Right atrium auricular region (tissue), 2 donors: ENCODE results near the gene RNF103. TPM values are rescaled to one million over a fixed set of nuclear protein-coding genes. Genes with fewer than 3 reads are reported as not detected.

Source experiments
- DNase-seq: peaks from one replicate; pipeline ENCODE4 v3.0.0-alpha.2; 2019; ENCODE audit warnings: low spot score
- H3K27ac ChIP-seq, 2 donors: fragments of 200-600 bp; sonication (generic); 1 replicate in 1 of 2; 2 replicates in 1 of 2; pipeline ENCODE4 v1.5.1; 2016 to 2019
- H3K27me3 ChIP-seq, 2 donors: fragments of 200-600 bp; sonication (generic); one replicate each; pipeline versions ENCODE4 v1.5.1 to v1.6.0; 2017 to 2019
- H3K36me3 ChIP-seq: fragments of 200-600 bp; sonication (generic); one replicate; pipeline ENCODE4 v1.5.1; 2016
- H3K4me1 ChIP-seq, 2 donors: fragments of 200-600 bp; sonication (generic); one replicate each; pipeline versions ENCODE4 v1.5.1 to v1.6.0; 2017 to 2019
- H3K4me3 ChIP-seq, 2 donors: fragments of 200-600 bp; sonication (generic); 1 replicate in 1 of 2; 2 replicates in 1 of 2; pipeline ENCODE4 v1.5.1; 2017 to 2019; ENCODE audit warnings: mild to moderate bottlenecking in 1 of 2, moderate library complexity in 1 of 2
- H3K9me3 ChIP-seq, 2 donors: fragments of 200-600 bp; sonication (generic); one replicate each; pipeline ENCODE4 v1.5.1; 2019
- total RNA-seq, 2 donors: library from RNA; depleted of rRNA; stranded (reverse); fragments of >200 nt; gene quantifications; one replicate each; pipeline ENCODE4 v1.1.0, GENCODE V29; 2016
- TF ChIP-seq, protein P1 (sequence below), 2 donors: fragments of 200-600 bp; sonication (generic); IDR thresholded peaks; one replicate each; pipeline ENCODE4 v1.5.1; 2019; ENCODE audit warnings: antibody characterized with exemption in 2 of 2

The RNF103 gene
- total RNA-seq, 2 donors from 2014 or later = 45.3 to 61.6 TPM

DNA sequence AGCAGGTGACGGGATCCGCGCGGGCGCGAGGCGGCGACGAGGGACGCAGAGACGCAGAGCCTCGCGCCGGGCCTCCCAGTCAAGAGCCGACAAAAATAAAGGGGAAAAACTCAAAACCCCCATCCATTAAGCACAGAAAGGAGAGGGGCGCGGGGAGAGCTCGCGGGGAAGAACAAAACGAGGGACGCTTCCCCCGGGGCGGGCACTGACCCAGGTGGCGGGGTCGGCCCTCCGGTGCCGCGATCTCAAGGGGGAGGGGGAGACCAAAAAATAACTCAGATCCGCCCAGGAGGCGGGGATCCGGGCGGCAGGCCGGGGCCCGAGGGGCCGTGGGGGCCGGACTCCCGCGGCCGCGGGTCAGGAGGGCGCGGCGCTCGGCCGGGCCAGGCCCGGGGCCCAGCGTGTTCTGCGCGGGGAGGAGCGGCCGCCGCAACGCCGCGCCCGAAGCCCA, 597 bp downstream of the RNF103 start:
- H3K27me3 ChIP-seq = no peaks in the 10 kb centered on the region
- DNase-seq = no peak
- H3K27ac ChIP-seq = peak overlapping the region; percentile 97 to 98
- peaks cover 0 to 31% of the 10 kb centered on the region in 2 donors for H3K4me1 ChIP-seq
- H3K36me3 ChIP-seq = peaks cover 17% of the 10 kb centered on the region
- H3K9me3 ChIP-seq = no peaks in the 10 kb centered on the region
- TF ChIP-seq, protein P1, sequence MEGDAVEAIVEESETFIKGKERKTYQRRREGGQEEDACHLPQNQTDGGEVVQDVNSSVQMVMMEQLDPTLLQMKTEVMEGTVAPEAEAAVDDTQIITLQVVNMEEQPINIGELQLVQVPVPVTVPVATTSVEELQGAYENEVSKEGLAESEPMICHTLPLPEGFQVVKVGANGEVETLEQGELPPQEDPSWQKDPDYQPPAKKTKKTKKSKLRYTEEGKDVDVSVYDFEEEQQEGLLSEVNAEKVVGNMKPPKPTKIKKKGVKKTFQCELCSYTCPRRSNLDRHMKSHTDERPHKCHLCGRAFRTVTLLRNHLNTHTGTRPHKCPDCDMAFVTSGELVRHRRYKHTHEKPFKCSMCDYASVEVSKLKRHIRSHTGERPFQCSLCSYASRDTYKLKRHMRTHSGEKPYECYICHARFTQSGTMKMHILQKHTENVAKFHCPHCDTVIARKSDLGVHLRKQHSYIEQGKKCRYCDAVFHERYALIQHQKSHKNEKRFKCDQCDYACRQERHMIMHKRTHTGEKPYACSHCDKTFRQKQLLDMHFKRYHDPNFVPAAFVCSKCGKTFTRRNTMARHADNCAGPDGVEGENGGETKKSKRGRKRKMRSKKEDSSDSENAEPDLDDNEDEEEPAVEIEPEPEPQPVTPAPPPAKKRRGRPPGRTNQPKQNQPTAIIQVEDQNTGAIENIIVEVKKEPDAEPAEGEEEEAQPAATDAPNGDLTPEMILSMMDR (IDR thresholded peaks at IDR 0.05) = no peak
- H3K4me3 ChIP-seq = peak overlapping the region; percentile 86 to 87

DNA sequence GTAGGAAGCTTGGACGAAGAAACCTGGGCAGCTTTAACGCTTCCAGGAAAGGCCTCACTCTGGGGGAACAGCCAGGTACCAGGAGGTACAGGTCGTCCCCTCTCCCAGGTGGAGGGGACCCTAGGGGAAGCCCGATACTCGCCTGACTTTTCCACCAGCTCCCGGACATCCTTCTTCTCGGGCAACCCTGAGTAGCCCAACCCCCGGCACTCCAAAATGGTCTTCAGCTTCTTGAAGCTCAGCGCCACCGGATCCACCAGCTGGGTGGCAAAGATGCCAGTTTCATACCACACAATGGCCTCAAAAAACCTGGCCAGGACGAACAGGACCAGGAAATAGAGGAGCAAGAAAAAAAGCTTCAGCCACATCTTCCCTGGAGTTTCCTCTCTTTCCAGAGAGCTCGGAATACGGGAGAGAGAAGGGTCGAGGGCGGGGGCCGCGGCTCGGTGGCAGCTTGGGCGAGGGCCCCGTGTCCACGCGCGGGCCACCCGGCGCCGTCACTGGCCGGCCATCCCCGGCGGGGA, 1.1 kb downstream of the RNF103 start:
- Histone ChIP-seq H3K4me1 (peaks cover 0 to 33% of the 10 kb centered on the region in 2 donors), H3K36me3 (peaks cover 17% of the 10 kb centered on the region), H3K27ac (peak overlapping the region; percentile 97 to 98), H3K9me3 (no peaks in the 10 kb centered on the region), H3K27me3 (no peaks in the 10 kb centered on the region), H3K4me3 (peak overlapping the region; percentile 86 to 87)
- TF ChIP-seq, protein P1 (IDR thresholded peaks at IDR 0.05) = no peak
- DNase-seq = no peak

DNA sequence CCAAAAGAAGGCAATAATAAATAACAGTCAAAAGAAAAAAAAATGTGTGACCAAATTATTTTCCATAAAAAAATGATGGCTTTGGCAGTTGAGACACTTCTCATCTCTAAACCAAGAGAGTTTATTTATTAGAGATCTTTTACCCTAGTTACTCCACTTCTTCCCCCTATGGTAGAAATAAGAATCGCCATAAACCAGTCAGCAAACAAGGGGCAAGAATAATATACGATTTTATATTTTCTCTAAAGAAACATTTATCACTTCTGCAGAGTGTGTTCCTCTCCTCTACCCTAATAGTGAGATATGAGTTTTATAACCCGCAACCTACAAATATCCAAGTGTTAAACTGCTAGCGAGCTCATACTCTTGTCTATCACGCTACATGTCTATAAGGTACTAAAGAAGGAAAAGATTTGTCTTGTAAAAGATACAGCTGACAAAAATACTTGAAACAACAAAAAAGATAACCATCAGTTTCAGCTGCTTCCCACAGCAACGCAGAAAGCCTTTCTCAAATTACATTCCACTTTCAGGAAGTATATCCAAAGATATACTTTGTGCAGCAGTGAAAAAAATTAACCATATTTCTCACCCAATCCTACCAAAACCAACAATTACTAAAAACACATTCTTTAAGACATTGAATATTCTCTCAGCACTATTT, 2.3 kb downstream of the RNF103 start:
- no peaks in the 10 kb centered on the region for H3K27me3 ChIP-seq
- peaks cover 17% of the 10 kb centered on the region for H3K36me3 ChIP-seq
- peaks cover 0 to 45% of the 10 kb centered on the region in 2 donors for H3K4me1 ChIP-seq
- H3K4me3 ChIP-seq = peak overlapping the region; percentile 86 to 87
- TF ChIP-seq, protein P1 (IDR thresholded peaks at IDR 0.05) = no peak
- peak overlapping the region; percentile 97 to 98 for H3K27ac ChIP-seq
- DNase-seq = no peak
- no peaks in the 10 kb centered on the region for H3K9me3 ChIP-seq

DNA sequence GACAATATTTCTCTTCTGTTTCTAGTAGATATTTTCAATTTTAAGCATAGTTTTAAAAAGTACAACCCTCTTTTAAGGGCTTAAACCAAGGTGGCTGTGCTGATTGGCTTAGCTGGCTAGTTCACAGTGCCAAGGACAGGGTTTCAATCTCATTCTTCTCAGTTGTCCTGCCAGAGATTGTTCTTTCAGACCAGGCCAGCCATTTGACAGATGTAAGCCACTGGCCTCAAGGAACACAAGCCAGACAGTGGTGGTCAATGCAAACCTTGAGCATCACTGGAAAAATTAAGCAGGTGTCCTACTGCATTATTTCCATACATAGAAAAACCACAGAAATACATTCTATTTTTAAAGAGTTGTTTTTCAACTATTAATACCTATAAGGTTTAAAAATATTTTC, 5.9 kb downstream of the RNF103 start:
- DNase-seq = no peak
- no peaks in the 10 kb centered on the region for H3K27me3 ChIP-seq
- no peak overlapping the region for H3K4me3 ChIP-seq
- H3K27ac ChIP-seq = no peak overlapping the region
- H3K4me1 ChIP-seq = peaks cover 0 to 44% of the 10 kb centered on the region in 2 donors
- no peaks in the 10 kb centered on the region for H3K9me3 ChIP-seq
- peaks cover 32% of the 10 kb centered on the region for H3K36me3 ChIP-seq
- TF ChIP-seq, protein P1 (IDR thresholded peaks at IDR 0.05) = no peak

DNA sequence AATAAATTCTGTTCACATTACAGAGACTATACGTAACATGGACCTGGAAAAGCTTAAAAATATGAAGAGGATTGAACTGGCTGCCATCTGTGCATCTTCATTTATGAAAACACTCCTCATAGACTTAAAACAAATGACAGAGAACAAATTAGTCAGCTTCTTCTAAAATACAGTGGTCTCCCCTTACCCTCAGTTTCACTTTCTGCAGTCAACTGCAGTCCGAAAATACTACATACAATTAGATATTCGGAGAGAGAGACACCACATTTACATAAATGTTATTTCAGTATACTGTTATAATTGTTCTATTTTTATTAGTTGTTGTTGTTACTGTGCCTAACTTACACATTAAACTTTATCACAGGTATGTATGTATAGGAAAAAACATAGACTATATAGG, 6.5 kb downstream of the RNF103 start:
- Histone ChIP-seq H3K4me1 (peaks cover 0 to 44% of the 10 kb centered on the region in 2 donors), H3K4me3 (no peak overlapping the region), H3K36me3 (peaks cover 38% of the 10 kb centered on the region), H3K9me3 (no peaks in the 10 kb centered on the region), H3K27ac (no peak overlapping the region), H3K27me3 (no peaks in the 10 kb centered on the region)
- TF ChIP-seq, protein P1 (IDR thresholded peaks at IDR 0.05) = no peak
- DNase-seq = no peak
